KBM-7 (cell line): ENCODE data around the gene MPPE1.

ENCODE experiments used
- DNase-seq: peaks from one replicate; pipeline ENCODE4 v3.0.0-alpha.2; 2015
- in situ Hi-C: fragments of 300-500 bp; cut with MboI; formaldehyde crosslinking; loops from 2 replicates; pipeline ENCODE4 v1.14.3; 2020; ENCODE audit warnings: low sequenced_read_pairs, low pct_unique_long_range_greater_than_20kb, mixed read lengths

Gene MPPE1

GRCh38 chr18:11887328-11888128 is 20.6 kb downstream of the MPPE1 start:
- no peak for DNase-seq
- in situ Hi-C loops: no loop called here

GRCh38 chr18:11886577-11887110 is 21.5 kb downstream of the MPPE1 start:
- DNase-seq: no peak
- in situ Hi-C loops: no loop called here

GRCh38 chr18:11885278-11885947 is 22.7 kb downstream of the MPPE1 start:
- in situ Hi-C loops: no loop called here

GRCh38 chr18:11884396-11885030 is 23.6 kb downstream of the MPPE1 start:
- no peak for DNase-seq
- in situ Hi-C loops: no loop called here

More at GRCh38 chr18:11885278-11885947, 22.7 kb downstream of the MPPE1 start:
- no peak for DNase-seq

DNA sequence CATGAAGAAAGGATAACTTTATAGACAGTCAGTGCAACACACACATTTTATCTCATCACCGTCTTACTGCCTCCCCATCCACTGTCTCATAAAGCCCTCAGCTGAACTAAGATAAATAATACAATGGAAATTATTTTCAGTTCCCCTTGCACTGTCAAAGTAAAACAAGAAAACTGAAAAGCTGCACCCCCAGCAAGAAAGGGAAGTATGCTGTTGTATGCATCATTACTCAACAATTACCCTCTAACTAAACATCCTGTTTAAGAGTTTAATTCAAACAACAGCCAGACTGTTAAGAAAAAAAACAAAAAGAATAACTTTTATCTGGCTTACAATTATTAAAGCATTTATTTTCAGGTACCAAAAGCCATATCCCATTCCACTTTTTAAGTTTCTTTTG is 25.0 kb downstream of the MPPE1 start:
- peak; percentile 46 for DNase-seq
- in situ Hi-C loops: no loop called here

DNA sequence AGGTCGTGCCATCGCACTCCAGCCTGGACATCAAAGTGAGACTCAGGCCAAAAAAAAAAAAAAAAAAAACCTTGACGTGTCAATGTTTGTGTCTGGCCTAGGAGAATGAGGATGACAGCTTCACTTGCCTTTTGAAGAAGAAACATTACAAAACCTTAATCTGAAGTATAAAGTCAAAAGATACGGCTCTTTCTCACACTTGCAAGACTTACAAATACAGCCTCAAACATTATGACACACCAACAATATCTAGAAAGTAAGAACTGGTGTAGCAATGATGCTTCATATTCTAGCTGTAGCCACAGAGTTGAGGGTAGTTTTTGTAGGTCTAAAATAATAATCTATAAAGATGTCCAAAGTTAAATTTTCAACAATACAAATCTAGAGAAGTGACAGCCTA is 25.5 kb downstream of the MPPE1 start:
- in situ Hi-C loops: no loop called here
- no peak for DNase-seq

DNA sequence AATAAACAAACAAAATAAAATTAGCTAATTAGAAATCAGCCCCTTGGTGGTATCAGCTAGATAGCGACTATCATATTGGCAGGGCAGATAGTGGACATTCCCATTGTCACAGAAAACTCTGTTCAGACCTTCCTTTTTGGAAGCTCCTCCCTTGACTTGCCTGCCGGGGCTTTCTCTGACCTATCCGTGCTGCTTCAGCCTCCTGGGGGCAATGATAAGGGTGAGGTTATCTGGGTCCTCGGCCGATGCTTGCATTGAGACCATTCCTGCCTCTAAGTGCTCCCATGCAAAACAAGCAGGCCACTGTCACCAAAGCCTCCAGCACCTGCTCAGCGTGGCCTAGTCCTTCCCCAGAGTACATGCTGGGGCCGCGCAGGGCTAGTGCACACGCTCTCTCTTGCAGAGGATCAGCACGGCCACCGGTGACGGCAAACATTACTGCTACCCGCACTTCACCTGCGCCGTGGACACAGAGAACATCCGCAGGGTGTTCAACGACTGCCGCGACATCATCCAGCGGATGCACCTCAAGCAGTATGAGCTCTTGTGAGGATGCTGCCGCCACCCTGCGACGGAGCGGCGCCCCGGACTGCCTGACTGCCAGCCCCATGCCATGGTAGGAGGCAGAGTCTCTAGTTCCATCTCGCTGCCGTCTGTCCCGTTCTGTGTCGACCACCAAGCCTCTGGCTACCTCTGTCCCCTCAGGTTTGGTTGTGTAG is 27.4 kb downstream of the MPPE1 start:
- DNase-seq: no peak
- in situ Hi-C loops: no loop called here

DNA sequence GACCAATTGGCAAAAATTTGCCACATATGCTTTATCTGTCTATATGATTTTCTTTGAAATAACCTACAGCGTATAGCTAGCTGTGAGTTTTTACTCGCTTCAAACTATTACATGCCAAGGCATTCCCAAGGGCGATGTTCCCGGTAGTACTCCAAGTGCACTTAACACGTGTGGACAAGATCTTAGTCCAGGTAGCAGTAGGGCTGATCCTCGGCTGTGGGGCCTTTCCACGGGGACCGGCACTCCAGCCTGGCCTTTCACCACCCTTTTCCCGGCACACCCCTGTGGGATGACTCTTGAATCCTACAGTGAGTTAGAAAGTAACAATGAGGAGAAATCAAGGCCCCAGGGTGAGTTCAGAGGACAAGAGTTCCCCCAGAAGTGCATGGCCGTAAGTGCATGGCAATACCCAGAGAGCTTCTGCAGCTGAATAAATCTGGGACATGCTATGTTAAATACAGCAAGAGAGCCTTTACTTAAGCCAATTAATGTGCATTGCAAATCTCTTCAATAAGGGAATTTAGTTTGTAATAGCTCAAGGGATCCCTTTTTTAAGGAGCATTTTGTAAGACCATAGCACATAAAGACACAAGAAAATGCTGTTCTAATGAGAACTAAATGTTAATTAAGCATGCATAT is 30.5 kb downstream of the MPPE1 start:
- in situ Hi-C loops: no loop called here
- no peak for DNase-seq

GRCh38 chr18:11874676-11875075 is 33.4 kb downstream of the MPPE1 start:
- in situ Hi-C loops: no loop called here
- DNase-seq: no peak

DNA sequence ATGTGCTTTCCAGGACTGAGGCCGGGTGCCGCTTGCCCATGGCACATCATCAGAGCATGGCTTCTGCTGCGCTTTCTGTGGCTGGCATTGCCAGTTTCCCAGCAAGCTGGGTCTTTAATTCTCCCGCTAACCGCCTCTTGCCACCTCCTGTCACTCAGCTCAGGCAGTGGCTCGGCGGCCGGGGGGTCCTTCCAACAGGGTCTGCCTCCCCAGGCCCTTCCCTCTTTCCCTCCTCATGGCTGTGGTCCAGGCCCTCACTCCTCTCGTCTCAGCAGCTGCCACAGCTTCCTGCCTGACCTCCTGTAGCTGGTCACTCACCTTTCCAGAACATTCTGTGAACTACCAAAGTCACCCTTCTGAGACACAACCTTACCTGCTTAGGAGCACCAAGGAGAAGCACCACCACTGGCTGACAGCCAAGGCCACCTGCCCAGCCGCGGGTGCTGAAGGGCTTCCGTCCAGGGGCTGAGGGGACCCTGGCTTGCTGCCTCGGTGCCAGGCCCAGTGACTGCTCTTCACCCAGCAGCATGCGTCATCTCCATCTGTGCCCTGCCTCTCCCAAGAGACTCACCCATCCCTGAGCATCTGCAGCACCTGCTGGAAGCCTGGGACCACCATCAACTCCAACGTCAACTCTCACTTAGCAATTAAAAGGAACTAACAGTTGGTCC is 34.3 kb downstream of the MPPE1 start:
- in situ Hi-C loops: no loop called here
- no peak for DNase-seq

- peak; percentile 32 for DNase-seq
- in situ Hi-C loops: no loop called here
Measured at GRCh38 chr18:11872479-11873136, 35.5 kb downstream of the MPPE1 start.

GRCh38 chr18:11871501-11871900 is 36.6 kb downstream of the MPPE1 start:
- in situ Hi-C loops: no loop called here
- DNase-seq: no peak

DNA sequence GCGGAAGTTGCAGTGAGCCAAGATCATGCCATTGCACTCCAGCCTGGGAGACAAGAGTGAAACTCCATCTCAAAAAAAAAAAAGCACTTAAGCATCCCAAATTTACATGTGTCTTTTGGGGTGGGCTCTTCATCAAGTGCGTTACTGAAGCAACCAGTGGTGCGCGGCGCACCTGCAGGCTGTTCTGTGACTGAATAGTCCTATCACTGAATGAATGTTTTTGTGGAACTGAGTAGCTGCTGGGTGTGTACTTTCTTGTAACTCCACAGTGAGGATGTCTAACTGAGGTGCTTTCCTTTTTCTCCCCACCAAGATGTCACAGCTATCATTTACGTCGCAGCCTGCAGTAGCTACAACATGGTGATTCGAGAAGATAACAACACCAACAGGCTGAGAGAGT is 39.9 kb downstream of the MPPE1 start:
- in situ Hi-C loops: no loop called here

GRCh38 chr18:11866764-11867163 is 41.4 kb downstream of the MPPE1 start:
- no peak for DNase-seq
- in situ Hi-C loops: no loop called here

More for the DNA sequence above, 39.9 kb downstream of the MPPE1 start:
- no peak for DNase-seq

GRCh38 chr18:11866329-11866728 is 41.8 kb downstream of the MPPE1 start:
- no peak for DNase-seq

GRCh38 chr18:11865071-11865470 is 43.0 kb downstream of the MPPE1 start:
- in situ Hi-C loops: no loop called here
- DNase-seq: no peak

More at GRCh38 chr18:11866329-11866728, 41.8 kb downstream of the MPPE1 start:
- in situ Hi-C loops: no loop called here

GRCh38 chr18:11864471-11864870 is 43.6 kb downstream of the MPPE1 start:
- in situ Hi-C loops: no loop called here
- no peak for DNase-seq
